Endodermal cell (in vitro differentiated cells): Measurements from ENCODE around the gene EPHA8. TPM values are rescaled to one million over a fixed set of nuclear protein-coding genes. Genes with fewer than 3 reads are reported as not detected.

Experiments used
- DNase-seq: peaks from one replicate; pipeline ENCODE4 v3.0.0-alpha.2; 2017
- H3K27ac ChIP-seq: 2 replicates; pipeline ENCODE4 v1.5.1; 2013; ENCODE audit warnings: mild to moderate bottlenecking, low read depth, low read length, moderate library complexity
- H3K27me3 ChIP-seq: 2 replicates; pipeline ENCODE4 v1.6.1; 2013; ENCODE audit warnings: mild to moderate bottlenecking, low read length, moderate library complexity; ENCODE audit not compliant: insufficient read depth, control insufficient read depth, poor library complexity, severe bottlenecking
- H3K36me3 ChIP-seq: 2 replicates; pipeline ENCODE4 v1.7.0; 2013; ENCODE audit warnings: mild to moderate bottlenecking, low read length, moderate library complexity; ENCODE audit not compliant: control insufficient read depth, insufficient read depth
- H3K4me1 ChIP-seq: one replicate; pipeline ENCODE4 v1.7.0; 2013; ENCODE audit warnings: low read length; ENCODE audit not compliant: control insufficient read depth, insufficient read depth
- H3K4me3 ChIP-seq: 2 replicates; pipeline ENCODE4 v1.5.1; 2013; ENCODE audit warnings: mild to moderate bottlenecking, low read length, moderate library complexity
- H3K9ac ChIP-seq: 2 replicates; pipeline ENCODE4 v1.6.1; 2013; ENCODE audit warnings: mild to moderate bottlenecking, low read length, moderate library complexity; ENCODE audit not compliant: poor library complexity, severe bottlenecking; ENCODE audit errors: extremely low read depth
- H3K9me3 ChIP-seq: 2 replicates; pipeline ENCODE4 v1.6.1; 2013; ENCODE audit warnings: mild to moderate bottlenecking, low read length, moderate library complexity; ENCODE audit not compliant: control insufficient read depth
- H3K27ac Mint-ChIP-seq: 2 replicates; pipeline ENCODE4 v1.8.0; 2020; ENCODE audit warnings: mixed read lengths
- H3K27me3 Mint-ChIP-seq: 2 replicates; pipeline ENCODE4 v1.8.0; 2021; ENCODE audit warnings: mild to moderate bottlenecking, mixed read lengths; ENCODE audit not compliant: insufficient read depth
- H3K36me3 Mint-ChIP-seq: 2 replicates; pipeline ENCODE4 v1.8.0; 2020; ENCODE audit warnings: low read depth, mixed read lengths
- H3K4me1 Mint-ChIP-seq: 2 replicates; pipeline ENCODE4 v1.8.0; 2020; ENCODE audit warnings: mixed read lengths
- H3K4me3 Mint-ChIP-seq: 2 replicates; pipeline ENCODE4 v1.8.0; 2020; ENCODE audit warnings: mild to moderate bottlenecking, moderate library complexity, mixed read lengths
- H3K9me3 Mint-ChIP-seq: 2 replicates; pipeline ENCODE4 v1.8.0; 2020; ENCODE audit warnings: mild to moderate bottlenecking, mixed read lengths
- WGBS, 2 experiments: methylation state at CpG; one replicate each; pipeline versions ENCODE4 v1.1.5 to v1.1.7; 2013; ENCODE audit warnings: missing lambda C conversion rate in 2 of 2, mixed read lengths in 1 of 2; ENCODE audit not compliant: insufficient coverage in 1 of 2, insufficient read length in 1 of 2; 5-methylcytosine and 5-hydroxymethylcytosine counted together
- total RNA-seq, 2 donors: library from RNA; stranded (reverse); fragmentation: NEBNext Ultra II Directional in 1 of 2; extraction: Animal tissue kit (Norgen Biotek cat#: 25700) in 1 of 2; gene quantifications; 2 replicates in 1 of 2; 3 replicates in 1 of 2; pipeline ENCODE4 v1.2.1, GENCODE V29; 2021
- TF ChIP-seq, protein P1 (sequence below): fragments of 200-600 bp; sonication (generic); conservative IDR thresholded peaks from 2 replicates; pipeline ENCODE4 v1.5.0; 2021; ENCODE audit warnings: antibody characterized with exemption, mild to moderate bottlenecking

EPHA8 gene
- total RNA-seq, 2 donors from 2014 or later, result 1.5 TPM

DNA sequence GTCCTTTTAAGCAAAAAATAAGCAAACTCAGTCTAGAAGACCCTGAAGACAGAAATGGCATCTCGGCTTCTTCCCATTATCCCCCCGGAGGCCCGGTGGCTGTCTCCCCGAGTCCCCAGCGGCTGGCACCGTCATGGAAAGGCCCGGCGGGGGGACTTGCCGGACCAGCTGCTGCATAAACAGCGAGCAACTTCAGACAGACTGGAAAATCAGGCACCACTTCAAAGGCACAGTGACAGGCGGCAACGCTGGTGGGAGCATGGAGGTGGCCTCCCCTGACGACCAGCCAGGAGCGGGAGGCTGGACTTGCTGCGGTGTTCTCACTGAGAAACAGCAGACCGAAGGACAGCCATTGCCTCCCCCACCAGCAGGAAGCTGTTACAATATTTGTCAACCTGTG, 54.8 kb downstream of the EPHA8 start:
- no peak overlapping the region for H3K4me3 Mint-ChIP-seq
- WGBS, 2 experiments, result 62 to 77% methylated on average over 3 to 16 of the region's 16 CpGs
- Histone ChIP-seq H3K27me3 (no peaks in the 10 kb centered on the region), H3K9ac (no peak overlapping the region), H3K9me3 (no peaks in the 10 kb centered on the region), H3K36me3 (no peaks in the 10 kb centered on the region), H3K4me1 (no peaks in the 10 kb centered on the region), H3K27ac (no peak overlapping the region), H3K4me3 (no peak overlapping the region)
- no peaks in the 10 kb centered on the region for H3K9me3 Mint-ChIP-seq
- H3K27me3 Mint-ChIP-seq, result peaks cover 7% of the 10 kb centered on the region
- H3K36me3 Mint-ChIP-seq, result no peaks in the 10 kb centered on the region
- TF ChIP-seq, protein P1, sequence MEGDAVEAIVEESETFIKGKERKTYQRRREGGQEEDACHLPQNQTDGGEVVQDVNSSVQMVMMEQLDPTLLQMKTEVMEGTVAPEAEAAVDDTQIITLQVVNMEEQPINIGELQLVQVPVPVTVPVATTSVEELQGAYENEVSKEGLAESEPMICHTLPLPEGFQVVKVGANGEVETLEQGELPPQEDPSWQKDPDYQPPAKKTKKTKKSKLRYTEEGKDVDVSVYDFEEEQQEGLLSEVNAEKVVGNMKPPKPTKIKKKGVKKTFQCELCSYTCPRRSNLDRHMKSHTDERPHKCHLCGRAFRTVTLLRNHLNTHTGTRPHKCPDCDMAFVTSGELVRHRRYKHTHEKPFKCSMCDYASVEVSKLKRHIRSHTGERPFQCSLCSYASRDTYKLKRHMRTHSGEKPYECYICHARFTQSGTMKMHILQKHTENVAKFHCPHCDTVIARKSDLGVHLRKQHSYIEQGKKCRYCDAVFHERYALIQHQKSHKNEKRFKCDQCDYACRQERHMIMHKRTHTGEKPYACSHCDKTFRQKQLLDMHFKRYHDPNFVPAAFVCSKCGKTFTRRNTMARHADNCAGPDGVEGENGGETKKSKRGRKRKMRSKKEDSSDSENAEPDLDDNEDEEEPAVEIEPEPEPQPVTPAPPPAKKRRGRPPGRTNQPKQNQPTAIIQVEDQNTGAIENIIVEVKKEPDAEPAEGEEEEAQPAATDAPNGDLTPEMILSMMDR, result no peak
- no peak overlapping the region for H3K27ac Mint-ChIP-seq
- DNase-seq, result no peak
- no peaks in the 10 kb centered on the region for H3K4me1 Mint-ChIP-seq

- Histone ChIP-seq H3K27me3 (no peaks in the 10 kb centered on the region), H3K4me3 (no peak overlapping the region), H3K9me3 (no peaks in the 10 kb centered on the region), H3K4me1 (no peaks in the 10 kb centered on the region), H3K9ac (no peak overlapping the region), H3K27ac (no peak overlapping the region), H3K36me3 (no peaks in the 10 kb centered on the region)
- DNase-seq, result no peak
- TF ChIP-seq, protein P1, result no peak
- Mint-ChIP-seq H3K27me3 (peaks cover 3% of the 10 kb centered on the region), H3K4me3 (no peak overlapping the region), H3K27ac (no peak overlapping the region), H3K36me3 (no peaks in the 10 kb centered on the region), H3K9me3 (no peaks in the 10 kb centered on the region), H3K4me1 (no peaks in the 10 kb centered on the region)
- WGBS, 2 experiments, result 91 to 96% methylated on average over 5 to 7 of the region's 7 CpGs
Observed at GRCh38 chr1:22619252-22619651, 56.0 kb downstream of the EPHA8 start.

- H3K27ac ChIP-seq, result no peak overlapping the region
- no peak for DNase-seq
- H3K27me3 ChIP-seq, result no peaks in the 10 kb centered on the region
- Mint-ChIP-seq H3K27ac (no peak overlapping the region), H3K4me3 (no peak overlapping the region), H3K9me3 (no peaks in the 10 kb centered on the region), H3K27me3 (peaks cover 3% of the 10 kb centered on the region), H3K4me1 (no peaks in the 10 kb centered on the region), H3K36me3 (no peaks in the 10 kb centered on the region)
- TF ChIP-seq, protein P1, result no peak
- no peaks in the 10 kb centered on the region for H3K9me3 ChIP-seq
- 81 to 85% methylated on average over 5 to 12 of the region's 12 CpGs for WGBS, 2 experiments
- no peaks in the 10 kb centered on the region for H3K36me3 ChIP-seq
- no peak overlapping the region for H3K4me3 ChIP-seq
- no peak overlapping the region for H3K9ac ChIP-seq
- H3K4me1 ChIP-seq, result no peaks in the 10 kb centered on the region
Observed at GRCh38 chr1:22619798-22620197, 56.5 kb downstream of the EPHA8 start.
